Measurements from ENCODE around the gene FKBP1A.
"Not testable (repeated sequence)": the region's sequence is repeated elsewhere in the genome, so short reads cannot be mapped to it uniquely, and the experiment has no call there.

The FKBP1A gene

DNA sequence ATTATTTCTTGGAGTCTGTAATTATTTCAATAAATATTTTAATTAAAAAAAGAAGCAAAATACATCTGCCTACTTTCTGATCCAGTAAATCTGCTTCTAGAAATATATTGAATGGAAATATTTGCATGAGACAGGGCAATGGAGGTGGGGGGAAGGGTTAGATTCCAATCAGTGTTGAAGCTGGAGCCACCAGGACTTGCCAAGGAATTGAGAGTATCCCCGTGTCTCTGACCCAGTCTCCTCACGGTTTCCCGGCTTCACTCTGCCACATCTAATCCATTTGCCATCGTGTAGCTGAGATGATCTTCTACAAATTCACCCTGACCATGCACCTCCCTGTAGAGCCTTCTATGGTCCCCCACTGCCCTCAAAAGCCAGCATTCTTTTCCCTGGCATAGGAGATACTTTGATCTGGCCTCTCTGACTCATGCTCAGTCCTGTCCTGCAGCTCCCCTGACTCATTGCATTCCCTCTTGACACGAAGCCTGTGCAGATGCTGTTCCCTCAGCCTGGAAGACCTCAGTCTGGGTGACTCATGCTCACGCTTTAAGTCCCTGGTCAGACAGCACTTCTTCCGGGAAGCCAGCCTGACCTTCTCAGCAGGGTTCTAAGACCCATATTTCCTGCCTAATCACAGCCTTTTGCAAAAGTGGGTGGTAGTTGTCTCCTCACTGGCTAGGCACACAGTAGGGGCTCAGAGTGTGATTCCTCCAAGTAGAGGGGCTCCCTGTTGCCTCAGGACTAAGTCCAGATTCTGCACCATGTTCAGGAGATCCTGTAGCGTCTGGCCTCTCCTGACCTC lies 23.0 kb upstream of the FKBP1A start:
- no peak for DNase-seq

DNA sequence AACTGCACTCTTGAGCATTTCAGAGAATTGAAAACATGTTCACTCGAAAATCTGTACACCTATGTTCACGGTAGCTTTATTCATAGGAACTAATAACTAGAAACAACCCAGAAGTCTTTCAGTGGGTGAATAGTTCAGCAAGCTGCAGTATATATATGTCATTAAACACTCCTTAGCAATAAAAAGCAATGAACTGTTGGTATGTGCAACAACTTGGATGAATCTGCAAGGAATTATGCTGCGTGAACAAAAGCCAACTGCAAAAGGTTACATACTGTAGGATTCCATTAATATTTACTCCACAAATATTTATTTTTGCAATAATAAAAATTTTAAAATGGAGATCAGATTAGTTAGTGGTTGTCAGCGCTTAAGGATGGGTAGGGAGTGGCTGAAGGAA lies 22.1 kb upstream of the FKBP1A start:
- DNase-seq: no peak

DNA sequence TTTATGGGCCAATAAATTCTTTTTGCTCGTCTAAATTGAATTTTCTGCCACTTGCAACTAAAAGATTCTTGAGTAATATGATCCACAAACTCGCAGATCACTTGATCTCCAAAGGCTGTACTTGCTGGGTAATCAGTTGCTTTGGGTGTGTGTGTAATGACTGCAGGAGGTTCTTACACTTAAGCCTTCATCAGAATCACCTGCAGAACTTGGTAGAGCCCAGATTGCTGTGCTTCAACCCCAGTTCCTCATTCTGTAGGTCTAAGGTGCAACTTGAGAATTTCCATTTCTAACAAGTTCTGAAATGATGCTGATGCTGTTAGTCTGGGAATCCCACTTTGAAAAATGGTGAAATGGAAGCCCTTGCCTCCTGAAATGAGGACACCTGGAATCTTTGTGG lies 12.9 kb upstream of the FKBP1A start:
- no peak for DNase-seq

DNA sequence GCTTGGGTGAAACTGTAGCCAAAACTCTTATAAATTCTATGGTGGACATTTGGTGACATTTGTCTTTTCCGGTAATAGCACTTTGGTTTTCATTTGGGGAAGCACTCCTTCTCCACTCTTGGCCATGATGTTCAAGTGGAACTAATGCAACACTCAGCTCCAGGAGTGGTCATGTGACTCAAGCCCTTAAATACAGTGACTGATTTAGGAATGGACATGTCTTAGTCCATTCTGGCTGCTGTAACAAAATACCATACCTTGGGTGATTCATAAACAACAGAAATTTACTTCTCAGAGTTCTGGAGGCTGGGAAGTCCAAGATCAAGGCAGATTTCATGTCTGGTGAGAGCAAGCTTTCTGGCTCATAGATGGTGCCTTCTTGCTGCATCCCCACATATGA lies 10.8 kb upstream of the FKBP1A start:
- DNase-seq: no peak

DNA sequence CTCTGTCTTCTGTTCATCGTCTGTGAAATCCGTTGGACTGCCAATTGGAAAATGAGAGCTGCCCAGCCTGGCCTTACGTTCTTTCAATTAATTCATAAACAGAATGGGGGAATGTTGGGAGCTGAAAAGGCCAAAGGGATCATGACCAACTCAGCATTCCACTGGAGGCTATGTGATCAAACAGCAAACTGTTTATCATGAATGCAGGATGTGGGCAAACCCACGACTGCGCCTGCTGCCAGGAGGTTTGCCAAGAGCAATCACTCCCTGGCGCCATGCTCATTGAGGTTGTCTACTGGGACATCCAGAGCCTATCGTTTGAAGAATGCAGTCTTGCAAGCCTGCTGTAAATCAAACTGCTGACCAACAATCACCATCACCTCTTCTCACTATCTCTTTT lies 9.3 kb upstream of the FKBP1A start:
- no peak for DNase-seq

DNA sequence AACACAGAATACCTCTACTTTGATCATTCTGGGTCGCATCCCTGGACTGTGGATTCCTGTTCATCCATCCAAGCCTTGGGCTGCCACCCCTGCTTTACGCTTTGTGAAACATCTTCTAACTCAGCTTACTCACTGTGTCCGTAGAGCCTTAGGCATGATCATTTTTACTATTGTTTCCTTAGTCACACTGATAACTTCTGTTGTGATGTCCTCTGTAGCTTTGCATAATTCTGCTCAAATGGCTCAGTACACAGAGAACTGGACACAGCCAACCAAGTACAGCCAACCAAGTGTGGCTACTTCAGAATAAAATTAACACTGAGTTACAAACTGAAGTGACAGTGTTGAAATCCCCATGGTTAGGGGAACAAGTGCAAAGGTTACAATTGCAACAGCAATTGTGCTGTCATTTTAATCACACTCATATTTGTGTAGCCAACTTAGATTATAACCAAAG lies 8.6 kb upstream of the FKBP1A start:
- no peak for DNase-seq

DNA sequence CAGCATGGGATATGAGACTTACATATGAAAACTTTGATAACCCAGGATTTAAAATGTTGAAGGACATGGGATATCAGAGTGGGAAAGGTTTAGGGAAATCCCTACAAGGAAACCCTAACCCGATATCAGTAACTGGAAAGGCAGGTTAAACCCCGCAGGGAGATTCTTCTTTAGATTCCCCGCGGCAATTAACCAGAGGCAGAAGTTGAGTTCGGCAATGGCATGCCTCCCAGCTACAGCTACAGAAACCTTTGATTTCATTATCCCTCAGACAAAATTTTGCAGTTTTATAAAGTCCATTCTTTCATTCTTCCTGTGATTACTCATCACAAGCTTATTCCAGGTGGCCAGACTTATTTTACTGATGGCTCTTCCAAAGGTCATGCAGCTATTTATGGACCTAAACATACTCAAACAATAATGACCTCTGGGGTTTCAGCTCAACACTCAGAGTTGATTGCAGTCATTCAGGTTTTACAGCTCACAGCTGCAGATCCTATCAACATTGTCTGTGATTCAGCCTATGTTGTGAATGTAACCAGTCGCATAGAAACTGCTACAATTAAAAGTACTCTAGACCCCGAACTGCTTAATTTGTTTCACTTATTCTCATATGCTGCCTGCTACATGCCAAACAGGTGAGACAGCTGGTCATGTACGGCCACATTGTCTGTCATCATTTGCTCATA lies 7.0 kb upstream of the FKBP1A start:
- not testable (repeated sequence) for DNase-seq

DNA sequence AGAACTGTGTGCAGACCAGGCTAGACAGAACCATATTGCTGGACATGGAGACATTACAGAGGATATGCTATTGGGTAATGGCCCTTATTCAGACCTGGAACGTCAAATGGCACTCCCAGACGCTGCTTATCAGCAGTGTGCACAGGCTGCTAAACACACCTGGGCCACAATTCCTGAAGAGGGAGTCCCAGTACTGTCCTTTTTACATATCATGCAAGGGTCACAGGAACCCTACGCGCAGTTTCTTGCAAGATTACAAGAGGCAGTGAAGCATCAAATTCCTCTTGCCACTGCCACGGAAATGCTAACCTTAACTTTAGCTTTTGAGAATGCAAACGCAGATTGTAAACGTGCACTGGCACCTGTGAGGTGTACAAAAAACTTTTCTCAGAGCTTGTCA lies 5.3 kb upstream of the FKBP1A start:
- not testable (repeated sequence) for DNase-seq

DNA sequence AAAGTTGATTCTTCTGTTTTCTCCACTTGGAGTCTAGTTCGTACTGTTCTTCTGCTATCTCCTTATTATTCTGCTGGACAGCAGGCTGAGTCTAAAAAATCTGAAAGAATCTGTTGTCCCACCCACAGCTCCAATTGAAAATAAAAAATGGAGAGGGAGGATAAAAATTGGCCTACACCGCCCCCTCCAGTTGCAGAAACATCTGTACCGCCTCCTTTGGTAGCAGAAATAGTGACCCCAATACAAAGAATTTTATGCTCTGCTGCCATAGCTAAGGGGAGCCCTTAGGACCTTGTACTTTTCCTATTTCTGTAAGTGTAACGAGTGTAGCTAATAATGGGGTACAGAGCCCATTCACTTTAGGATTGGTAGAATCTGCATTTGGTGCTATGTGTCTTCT lies 4.9 kb upstream of the FKBP1A start:
- DNase-seq: no peak

DNA sequence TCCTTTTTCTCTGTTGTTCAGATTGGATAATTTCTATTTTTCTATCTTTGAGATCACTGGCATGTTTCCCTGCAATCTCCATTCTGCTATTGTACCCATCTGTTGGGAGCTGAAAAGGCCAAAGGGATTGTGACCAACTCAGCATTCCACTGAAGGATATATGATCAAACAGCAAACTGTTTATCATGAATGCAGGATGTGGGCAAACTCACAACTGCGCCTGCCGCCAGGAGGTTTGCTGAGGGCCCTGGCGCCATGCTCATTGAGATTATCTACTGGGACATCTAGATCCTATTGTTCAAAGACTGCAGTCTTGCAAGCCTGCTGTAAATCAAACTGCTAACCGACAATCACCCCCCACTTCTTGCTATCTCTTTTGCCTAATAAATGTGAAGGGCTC lies 3.8 kb upstream of the FKBP1A start:
- no peak for DNase-seq

DNA sequence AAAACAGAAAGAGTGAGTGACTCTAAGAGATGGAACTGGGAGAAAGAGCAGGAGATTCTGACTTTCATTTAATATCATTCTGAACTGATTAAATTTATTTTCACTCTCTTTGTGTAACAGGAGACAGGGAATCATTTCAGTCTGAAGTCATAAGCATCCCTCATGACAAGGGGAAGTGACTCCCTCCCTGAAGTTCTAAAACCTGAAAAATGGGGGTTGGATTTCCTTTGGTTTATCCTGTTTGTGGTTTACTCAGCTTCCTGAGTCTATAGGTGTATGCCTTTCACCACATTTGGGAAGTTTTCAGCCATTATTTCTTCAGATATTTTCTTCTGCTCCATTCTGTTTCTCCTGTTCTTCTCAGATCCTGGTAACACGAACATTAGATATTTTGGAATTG lies 3.4 kb upstream of the FKBP1A start:
- no peak for DNase-seq

DNA sequence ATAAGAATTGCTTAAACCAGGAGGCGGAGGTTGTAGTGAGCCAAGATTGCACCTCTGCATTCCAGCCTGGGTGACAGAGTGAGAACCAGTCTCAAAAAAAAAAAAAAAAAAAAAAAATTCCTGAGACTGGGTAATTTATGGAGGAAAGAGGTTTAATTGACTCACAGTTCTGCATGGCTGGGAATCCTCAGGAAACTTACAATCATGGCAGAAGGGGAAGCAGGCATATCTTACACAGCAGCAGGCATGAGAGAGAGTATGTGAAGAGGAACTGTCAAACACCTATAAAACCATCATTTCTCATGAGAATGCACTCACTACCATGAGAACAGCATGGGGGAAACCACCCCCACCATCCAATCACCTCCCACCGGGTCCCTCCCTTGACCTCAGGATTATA lies 1.8 kb upstream of the FKBP1A start:
- DNase-seq: no peak

DNA sequence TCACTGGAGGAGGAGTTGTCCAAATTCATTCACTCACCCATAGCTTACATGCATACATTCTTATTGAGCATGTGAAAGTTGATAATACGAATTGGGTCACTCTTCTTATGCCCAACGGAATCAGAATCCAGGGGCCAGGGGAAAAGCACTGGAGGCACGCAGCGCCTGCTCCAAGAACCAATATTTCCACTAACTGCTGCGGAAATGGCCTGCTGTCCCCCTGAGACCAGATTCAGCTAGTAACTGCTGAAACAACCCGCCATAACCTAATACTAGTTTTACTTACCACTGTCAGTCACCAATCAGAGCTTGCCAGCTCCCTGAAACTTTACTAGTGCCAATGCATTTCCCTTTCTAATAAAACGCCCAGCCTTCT lies 641 bp upstream of the FKBP1A start:
- DNase-seq: no peak

DNA sequence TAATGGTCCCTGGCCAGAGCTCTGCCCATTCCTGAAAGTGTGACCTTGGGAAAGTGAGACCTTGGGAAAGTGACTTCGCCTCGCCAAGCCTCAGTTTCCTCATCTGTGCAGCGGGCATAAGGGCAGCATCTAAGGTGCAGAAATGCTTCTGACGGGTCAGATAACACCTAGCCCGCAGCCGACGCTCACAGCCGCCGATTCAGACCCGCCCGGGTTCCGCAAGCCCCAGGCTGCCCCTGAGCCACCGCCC lies 486 bp downstream of the FKBP1A start:
- DNase-seq: no peak

DNA sequence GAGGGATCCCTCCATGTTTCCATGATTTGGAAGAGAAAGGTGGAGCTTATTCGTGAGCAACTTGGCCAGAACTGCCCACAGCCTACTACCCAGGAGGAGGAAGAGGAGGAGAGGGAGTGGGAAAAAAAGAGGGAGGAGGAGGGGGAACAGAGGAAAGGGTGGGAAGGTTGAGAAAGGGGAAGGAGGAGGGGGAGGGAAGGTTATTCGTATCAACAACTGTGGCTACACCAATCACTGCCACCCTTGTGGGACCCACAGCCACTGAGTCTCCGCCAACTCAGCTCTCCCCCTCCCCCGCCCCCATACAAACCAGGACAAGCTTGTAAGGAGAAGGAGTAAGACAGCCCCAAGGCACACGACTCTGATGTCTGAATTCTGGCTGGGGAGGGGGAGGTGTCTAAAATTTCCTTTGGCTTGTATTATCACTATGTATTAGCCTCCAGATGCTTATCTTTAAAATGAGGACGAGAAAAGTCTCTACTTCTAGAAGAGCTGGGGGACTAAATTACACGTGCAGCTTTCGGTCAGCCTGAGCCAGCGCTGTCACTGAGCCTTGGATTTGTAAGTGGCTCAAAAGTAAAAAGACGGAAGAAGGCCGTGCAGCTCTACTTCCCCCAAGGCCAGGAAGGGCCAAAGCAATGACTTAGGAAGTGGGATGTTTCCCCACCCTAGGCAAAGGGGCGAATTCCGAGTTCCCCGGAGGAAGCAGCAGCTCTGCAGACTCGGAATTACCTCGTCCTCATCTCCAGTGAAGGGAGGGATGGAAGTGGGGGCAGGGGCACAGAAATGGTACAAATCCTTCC lies 1.0 kb downstream of the FKBP1A start:
- peak; percentile 19 for DNase-seq

DNA sequence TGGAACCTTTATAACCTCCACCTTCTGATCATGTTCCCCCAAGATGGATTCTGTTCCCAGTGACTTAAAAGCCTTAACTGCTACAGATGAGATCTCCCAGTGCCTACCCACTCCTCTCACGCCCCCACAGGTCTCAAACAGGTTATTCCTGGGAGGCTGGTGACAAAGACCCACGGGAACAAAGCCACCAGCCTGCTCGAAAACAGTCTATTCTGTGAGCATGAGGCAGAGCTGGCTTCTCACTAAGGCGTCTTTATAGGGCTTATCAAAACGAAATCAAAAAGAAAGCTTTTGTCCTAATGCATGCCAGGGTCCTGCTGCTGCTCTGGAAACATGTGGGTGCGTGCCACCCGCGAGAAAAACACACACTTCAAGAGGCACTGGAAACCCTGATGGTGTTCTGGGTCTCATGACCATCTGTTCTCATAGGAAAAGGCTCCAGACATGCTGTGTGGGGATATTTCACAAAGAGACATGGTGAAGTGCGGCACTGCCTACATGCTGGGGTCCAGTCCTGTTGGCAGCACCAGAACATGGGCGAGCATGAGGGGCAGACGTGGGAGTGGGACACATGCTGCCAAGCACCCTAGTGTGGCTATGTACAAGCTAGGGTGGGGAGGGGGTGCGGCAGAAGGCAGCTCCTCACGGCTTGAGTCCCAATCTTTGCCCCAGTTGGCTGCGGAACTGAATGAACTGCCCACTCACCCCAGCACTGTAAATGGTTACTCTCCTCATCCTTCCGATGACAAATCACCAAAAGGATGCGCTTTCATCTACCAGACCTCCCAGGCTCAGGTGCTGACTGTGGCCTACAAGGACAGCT lies 2.1 kb downstream of the FKBP1A start:
- DNase-seq: no peak

DNA sequence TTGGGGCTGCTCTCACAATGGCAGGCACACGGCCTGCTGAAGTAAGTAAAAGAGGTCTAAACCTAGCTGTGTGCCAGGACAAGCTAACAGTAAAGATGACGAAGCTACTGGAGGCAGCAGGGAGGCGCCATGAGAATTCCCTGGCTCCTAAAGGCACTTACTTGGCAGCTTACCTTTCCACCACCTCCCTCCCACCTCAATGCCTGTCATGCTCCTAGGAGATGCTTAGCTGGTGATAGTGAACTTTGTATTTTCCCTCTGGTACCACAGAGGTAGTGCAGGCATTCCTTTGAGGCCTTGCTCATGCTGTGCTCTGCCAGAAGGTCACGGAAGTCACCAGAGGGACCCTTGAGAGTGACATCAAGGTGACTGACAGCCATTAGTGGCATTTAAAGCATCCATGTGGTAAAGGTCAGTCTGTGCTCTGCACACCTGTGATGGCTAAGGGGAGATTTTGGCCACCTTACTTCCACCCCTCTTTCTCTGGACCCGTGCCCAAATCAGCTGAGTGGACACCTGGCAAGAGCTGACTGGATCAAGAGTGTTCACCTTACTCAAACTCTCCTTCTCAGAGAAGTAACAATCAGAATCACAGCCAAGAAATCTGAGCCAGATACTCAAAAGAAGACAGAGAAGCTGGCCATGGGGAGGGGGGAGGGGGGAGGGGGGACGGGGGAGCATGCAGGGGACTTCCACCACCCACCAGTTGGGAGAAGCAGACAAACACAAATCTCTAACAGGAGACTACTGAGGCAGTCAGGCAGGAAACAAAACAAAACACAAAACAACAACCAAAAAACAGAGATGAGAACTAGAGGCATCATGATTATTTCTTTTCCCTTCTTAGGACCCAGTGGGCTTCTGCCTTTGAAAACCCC lies 2.9 kb downstream of the FKBP1A start:
- no peak for DNase-seq

DNA sequence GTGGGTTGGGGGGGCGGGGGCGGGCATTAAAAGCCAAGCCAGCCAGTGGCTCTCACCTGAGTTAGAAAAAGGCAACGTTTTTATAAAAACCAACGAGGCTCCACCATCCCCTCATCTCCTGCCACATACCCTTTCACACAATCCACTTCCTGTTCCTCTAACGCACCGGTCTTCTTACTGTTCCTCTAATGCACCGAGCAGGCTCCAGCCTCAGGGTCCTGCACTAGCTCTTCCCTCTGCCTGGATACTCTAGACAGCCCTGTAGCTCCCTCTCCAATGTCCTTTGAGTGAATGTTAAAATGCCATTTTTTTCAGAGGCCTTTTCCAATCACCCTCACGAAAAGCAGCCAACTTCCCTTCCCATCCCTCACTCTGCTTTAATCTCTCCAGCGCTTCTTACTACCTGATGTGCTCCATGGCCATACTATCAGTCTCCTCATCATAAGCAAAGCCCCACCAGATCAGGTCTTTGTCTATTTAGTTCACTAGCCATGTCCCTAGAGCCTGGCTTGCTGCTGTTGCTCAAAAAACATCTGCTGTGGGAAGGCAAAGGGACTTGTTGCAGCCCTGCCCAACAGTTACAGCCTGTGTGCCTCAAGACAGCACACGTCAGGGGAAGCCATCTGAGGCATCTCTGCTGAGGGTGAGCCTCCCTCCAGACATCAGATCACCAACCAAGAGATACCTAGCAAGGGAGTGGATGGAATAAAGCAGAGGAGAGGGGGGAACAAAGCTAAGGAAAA lies 3.9 kb downstream of the FKBP1A start:
- no peak for DNase-seq

DNA sequence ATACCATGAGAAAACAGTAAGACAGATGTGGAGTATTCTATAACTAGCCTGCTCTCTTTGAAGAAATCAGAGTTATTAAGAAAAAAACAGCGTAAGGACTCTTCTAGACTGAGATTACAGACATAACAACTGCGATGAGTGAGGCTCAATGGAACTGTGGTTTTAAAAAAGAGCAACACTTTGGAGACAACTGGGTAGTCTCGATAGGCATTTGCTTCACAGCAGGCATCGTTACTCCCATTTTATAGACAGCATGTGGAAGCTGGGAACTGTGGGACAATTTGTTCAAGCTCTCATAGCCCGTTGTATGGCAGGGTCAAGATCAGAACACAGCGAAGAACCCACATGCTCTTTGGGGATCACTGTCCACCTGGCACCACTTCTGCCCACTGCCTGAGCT lies 4.6 kb downstream of the FKBP1A start:
- no peak for DNase-seq

DNA sequence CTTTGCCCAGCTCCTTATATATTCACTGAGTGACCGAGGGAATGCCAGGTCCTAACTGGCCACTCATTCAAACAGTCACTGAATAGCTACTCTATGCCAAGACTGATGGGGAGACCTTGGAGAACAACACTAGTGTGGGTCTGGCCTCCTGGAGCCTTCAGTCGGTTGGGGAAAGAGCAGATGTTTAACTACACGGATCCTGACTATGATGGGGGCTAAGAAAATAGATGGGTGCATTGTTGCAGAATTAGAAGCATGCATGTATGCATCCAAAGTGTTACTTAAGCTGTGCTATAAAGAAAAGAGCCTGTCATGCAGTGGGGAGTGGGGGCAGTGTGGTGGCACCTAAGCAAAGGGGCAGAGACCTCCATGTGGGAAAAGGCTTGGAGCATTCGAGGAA lies 6.5 kb downstream of the FKBP1A start:
- no peak for DNase-seq

DNA sequence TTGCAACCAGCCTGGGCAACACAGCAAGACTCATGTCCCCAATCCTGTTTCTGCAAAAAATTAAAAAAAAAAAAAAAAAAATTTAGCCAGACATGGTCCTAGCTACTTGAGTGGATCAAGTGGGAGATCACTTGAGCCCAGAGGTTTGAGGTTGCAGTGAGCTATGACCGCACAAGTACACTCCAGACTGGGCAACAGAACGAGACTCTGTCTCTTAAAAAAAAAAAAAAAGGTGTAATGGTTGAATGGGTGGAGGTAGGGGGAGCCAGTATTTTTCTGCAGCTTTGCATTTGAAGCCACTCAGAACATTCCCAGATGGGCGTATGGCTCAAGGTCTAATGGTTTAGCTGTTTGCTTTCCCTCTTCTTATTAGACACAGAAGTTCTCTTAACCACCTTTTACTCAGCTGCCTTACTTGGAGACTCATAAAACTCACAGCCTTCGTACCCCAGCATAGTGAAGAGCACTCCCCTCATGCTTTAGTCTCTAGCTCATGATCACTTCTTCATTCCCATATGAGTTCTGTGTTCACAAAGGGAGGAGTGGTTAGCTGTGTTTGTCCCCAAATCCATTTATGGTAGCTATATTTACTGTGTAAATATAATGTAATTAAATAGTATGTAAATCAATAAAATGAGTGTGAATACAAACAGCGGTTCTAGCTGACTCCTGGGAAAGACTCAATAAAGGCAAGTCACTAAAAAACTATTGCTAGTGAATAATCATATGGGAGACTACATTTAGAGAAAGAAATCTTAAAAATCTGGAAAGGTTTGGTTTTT lies 9.0 kb downstream of the FKBP1A start:
- no peak for DNase-seq
